HepG2 (cell line): ENCODE data around the gene OR6X1. TPM values are rescaled to one million over a fixed set of nuclear protein-coding genes. Genes with fewer than 3 reads are reported as not detected.

Source experiments
- ATF7 ChIP-seq, 2 experiments: fragments of 450-650 bp in 1 of 2; sonication (generic) in 1 of 2; formaldehyde crosslinking in 1 of 2; IDR thresholded peaks; 2 replicates each; pipeline versions ENCODE4 v1.4.0 to v1.6.1; 2016 to 2020; ENCODE audit warnings: antibody characterized with exemption in 1 of 2, mild to moderate bottlenecking in 1 of 2, missing genetic modification reagents in 1 of 2
- FOXO1 ChIP-seq: sonication (generic); formaldehyde crosslinking; IDR thresholded peaks from 2 replicates; pipeline ENCODE4 v1.4.0; 2020; ENCODE audit warnings: missing genetic modification reagents
- KMT2B ChIP-seq: IDR thresholded peaks from 2 replicates; pipeline ENCODE4 v1.6.1; 2016; ENCODE audit warnings: missing genetic modification reagents, missing compliant biosample characterization
- MEIS1 ChIP-seq: sonication (generic); formaldehyde crosslinking; IDR thresholded peaks from 2 replicates; pipeline ENCODE4 v1.9.0; 2021; ENCODE audit warnings: mild to moderate bottlenecking, missing genetic modification reagents, moderate library complexity, borderline replicate concordance
- MLLT10 ChIP-seq: sonication (generic); formaldehyde crosslinking; IDR thresholded peaks from 2 replicates; pipeline ENCODE4 v1.4.0; 2020; ENCODE audit warnings: missing genetic modification reagents
- NFATC3 ChIP-seq: sonication (generic); formaldehyde crosslinking; IDR thresholded peaks from 2 replicates; pipeline ENCODE4 v1.5.1; 2020; ENCODE audit warnings: mild to moderate bottlenecking, missing genetic modification reagents
- SMARCE1 ChIP-seq: fragments of 450-650 bp; IDR thresholded peaks from 2 replicates; pipeline ENCODE4 v1.6.1; 2017; ENCODE audit warnings: borderline replicate concordance
- WIZ ChIP-seq: sonication (generic); formaldehyde crosslinking; IDR thresholded peaks from 2 replicates; pipeline ENCODE4 v1.5.1; 2020; ENCODE audit warnings: mild to moderate bottlenecking, missing genetic modification reagents
- ZFY ChIP-seq: sonication (generic); formaldehyde crosslinking; IDR thresholded peaks from 2 replicates; pipeline ENCODE4 v1.4.0; 2020; ENCODE audit warnings: missing genetic modification reagents
- ZNF543 ChIP-seq: sonication (generic); formaldehyde crosslinking; IDR thresholded peaks from 2 replicates; pipeline ENCODE4 v1.4.0; 2020; ENCODE audit warnings: mild to moderate bottlenecking, missing genetic modification reagents
- polyA plus RNA-seq, 8 experiments: library from polyadenylated mRNA; depleted of rRNA in 3 of 8; stranded (reverse) in 7 of 8; unstranded in 1 of 8; fragments of >200 nt; fragmentation: Illumina TruSeq in 4 of 8; extraction: Trizol in 4 of 8; gene quantifications; 2 replicates each; pipeline versions ENCODE4 v1.2.1 to v1.2.3, GENCODE V29; 2011 to 2016; ENCODE audit warnings: low read depth in 4 of 8, missing spikeins in 1 of 8, mixed read lengths in 1 of 8; ENCODE audit not compliant: insufficient read depth in 1 of 8
- total RNA-seq, 5 experiments: library from RNA; depleted of rRNA; stranded (reverse); fragments of >200 nt; fragmentation: Illumina TruSeq; extraction: Trizol; gene quantifications; 2 replicates each; pipeline ENCODE4 v1.2.3, GENCODE V29; 2016; ENCODE audit warnings: low read depth in 1 of 5
- TF ChIP-seq, protein P1 (sequence below), 2 experiments: fragments of 450-650 bp in 1 of 2; sonication (generic) in 1 of 2; formaldehyde crosslinking in 1 of 2; IDR thresholded peaks; 2 replicates each; pipeline versions ENCODE4 v1.6.1 to v1.8.0; 2016 to 2022; ENCODE audit warnings: antibody characterized with exemption in 1 of 2, mild to moderate bottlenecking in 1 of 2, missing genetic modification reagents in 1 of 2
- TF ChIP-seq, protein P2 (sequence below): sonication (generic); formaldehyde crosslinking; IDR thresholded peaks from 2 replicates; pipeline ENCODE4 v1.5.1; 2020; ENCODE audit warnings: missing genetic modification reagents, mild to moderate bottlenecking, borderline replicate concordance
- TF ChIP-seq, protein P3 (sequence below): sonication (generic); formaldehyde crosslinking; IDR thresholded peaks from 2 replicates; pipeline ENCODE4 v1.4.0; 2020; ENCODE audit warnings: missing genetic modification reagents, borderline replicate concordance
- TF ChIP-seq, protein P4 (sequence below): IDR thresholded peaks from 2 replicates; pipeline ENCODE4 v1.6.1; 2018; ENCODE audit warnings: missing genetic modification reagents, mild to moderate bottlenecking, missing compliant biosample characterization

The OR6X1 gene
- total and polyA plus RNA-seq, 2 of the 13 experiments (the other 11 are each of a cell fraction or from before 2014, with no cell fraction given) = not detected

DNA sequence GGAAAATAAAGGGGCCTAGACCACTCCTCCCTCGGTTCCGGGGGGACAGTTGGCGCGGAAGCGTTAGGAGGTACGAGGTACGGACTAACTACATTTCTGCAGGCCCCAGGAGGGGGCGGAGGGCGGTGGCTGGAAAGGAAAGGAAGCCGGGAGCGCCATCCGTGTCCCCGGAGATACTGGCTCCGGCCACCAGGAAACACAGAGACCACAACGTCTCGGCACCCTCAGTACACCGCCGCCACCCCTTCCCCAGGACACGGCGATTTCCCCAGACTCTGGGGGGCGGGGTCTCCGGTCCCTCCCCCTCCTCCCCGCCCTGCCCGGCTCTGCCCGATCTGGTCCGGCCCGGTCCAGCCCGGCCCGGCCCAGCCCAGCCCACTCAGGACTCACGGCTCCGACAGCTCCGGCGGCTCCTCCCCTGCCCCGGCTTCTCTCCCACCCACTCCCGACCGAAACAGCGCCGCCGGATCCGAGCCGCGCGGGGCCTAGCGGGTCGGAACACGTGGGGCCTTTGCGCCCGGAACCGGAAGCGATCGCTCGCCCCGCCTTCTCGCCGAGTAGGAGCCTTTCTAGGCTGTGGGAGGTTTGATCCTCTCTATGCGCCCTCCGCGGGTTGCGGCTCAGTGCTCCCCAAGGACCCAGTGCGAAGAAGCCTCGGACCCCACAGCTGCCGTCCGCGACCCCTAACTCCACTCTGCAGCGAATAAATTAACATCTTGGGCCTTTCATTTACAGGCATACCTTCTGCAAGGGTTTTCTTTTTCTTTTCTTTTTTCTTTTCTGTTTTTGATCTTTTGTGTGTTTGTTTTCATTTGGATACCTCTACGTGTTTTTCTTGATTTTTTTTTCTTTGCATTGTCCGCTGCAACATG, 12.9 kb downstream of the OR6X1 start, which contains the start of gene ZNF202 (continued):
- TF ChIP-seq ZNF543 (CRISPR knock-in tag) (peak; percentile 61; the same call in 1 of the 2 replicates), ZFY (CRISPR knock-in tag) (peak; percentile 95), MLLT10 (CRISPR knock-in tag) (no peak), NFATC3 (CRISPR knock-in tag) (no peak), ATF7 (IDR thresholded peaks at IDR 0.05) (no peak), ATF7 (CRISPR knock-in tag; IDR thresholded peaks at IDR 0.05) (no peak), FOXO1 (CRISPR knock-in tag) (peak; percentile 6; the same call in 1 of the 2 replicates), WIZ (CRISPR knock-in tag) (0 out of 2 replicates have a peak, but pooled peaks have one; percentile 70), SMARCE1 (no peak), KMT2B (CRISPR knock-in tag) (peak; percentile 94), MEIS1 (peak; percentile 87; the same call in 1 of the 2 replicates)
- TF ChIP-seq, protein P1, sequence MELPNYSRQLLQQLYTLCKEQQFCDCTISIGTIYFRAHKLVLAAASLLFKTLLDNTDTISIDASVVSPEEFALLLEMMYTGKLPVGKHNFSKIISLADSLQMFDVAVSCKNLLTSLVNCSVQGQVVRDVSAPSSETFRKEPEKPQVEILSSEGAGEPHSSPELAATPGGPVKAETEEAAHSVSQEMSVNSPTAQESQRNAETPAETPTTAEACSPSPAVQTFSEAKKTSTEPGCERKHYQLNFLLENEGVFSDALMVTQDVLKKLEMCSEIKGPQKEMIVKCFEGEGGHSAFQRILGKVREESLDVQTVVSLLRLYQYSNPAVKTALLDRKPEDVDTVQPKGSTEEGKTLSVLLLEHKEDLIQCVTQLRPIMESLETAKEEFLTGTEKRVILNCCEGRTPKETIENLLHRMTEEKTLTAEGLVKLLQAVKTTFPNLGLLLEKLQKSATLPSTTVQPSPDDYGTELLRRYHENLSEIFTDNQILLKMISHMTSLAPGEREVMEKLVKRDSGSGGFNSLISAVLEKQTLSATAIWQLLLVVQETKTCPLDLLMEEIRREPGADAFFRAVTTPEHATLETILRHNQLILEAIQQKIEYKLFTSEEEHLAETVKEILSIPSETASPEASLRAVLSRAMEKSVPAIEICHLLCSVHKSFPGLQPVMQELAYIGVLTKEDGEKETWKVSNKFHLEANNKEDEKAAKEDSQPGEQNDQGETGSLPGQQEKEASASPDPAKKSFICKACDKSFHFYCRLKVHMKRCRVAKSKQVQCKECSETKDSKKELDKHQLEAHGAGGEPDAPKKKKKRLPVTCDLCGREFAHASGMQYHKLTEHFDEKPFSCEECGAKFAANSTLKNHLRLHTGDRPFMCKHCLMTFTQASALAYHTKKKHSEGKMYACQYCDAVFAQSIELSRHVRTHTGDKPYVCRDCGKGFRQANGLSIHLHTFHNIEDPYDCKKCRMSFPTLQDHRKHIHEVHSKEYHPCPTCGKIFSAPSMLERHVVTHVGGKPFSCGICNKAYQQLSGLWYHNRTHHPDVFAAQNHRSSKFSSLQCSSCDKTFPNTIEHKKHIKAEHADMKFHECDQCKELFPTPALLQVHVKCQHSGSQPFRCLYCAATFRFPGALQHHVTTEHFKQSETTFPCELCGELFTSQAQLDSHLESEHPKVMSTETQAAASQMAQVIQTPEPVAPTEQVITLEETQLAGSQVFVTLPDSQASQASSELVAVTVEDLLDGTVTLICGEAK (IDR thresholded peaks at IDR 0.05) = peak; percentile 66
- TF ChIP-seq, protein P1 (CRISPR knock-in tag; IDR thresholded peaks at IDR 0.05) = no peak
- TF ChIP-seq, protein P2, sequence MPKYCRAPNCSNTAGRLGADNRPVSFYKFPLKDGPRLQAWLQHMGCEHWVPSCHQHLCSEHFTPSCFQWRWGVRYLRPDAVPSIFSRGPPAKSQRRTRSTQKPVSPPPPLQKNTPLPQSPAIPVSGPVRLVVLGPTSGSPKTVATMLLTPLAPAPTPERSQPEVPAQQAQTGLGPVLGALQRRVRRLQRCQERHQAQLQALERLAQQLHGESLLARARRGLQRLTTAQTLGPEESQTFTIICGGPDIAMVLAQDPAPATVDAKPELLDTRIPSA (CRISPR knock-in tag) = no peak
- TF ChIP-seq, protein P3, sequence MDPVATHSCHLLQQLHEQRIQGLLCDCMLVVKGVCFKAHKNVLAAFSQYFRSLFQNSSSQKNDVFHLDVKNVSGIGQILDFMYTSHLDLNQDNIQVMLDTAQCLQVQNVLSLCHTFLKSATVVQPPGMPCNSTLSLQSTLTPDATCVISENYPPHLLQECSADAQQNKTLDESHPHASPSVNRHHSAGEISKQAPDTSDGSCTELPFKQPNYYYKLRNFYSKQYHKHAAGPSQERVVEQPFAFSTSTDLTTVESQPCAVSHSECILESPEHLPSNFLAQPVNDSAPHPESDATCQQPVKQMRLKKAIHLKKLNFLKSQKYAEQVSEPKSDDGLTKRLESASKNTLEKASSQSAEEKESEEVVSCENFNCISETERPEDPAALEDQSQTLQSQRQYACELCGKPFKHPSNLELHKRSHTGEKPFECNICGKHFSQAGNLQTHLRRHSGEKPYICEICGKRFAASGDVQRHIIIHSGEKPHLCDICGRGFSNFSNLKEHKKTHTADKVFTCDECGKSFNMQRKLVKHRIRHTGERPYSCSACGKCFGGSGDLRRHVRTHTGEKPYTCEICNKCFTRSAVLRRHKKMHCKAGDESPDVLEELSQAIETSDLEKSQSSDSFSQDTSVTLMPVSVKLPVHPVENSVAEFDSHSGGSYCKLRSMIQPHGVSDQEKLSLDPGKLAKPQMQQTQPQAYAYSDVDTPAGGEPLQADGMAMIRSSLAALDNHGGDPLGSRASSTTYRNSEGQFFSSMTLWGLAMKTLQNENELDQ = 0 out of 2 replicates have a peak, but pooled peaks have one; percentile 44
- TF ChIP-seq, protein P4, sequence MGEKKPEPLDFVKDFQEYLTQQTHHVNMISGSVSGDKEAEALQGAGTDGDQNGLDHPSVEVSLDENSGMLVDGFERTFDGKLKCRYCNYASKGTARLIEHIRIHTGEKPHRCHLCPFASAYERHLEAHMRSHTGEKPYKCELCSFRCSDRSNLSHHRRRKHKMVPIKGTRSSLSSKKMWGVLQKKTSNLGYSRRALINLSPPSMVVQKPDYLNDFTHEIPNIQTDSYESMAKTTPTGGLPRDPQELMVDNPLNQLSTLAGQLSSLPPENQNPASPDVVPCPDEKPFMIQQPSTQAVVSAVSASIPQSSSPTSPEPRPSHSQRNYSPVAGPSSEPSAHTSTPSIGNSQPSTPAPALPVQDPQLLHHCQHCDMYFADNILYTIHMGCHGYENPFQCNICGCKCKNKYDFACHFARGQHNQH (CRISPR knock-in tag) = 0 out of 2 replicates have a peak, but pooled peaks have one; percentile 16
